ENCODE measurements around the gene ST3GAL3. TPM values are rescaled to one million over a fixed set of nuclear protein-coding genes. Genes with fewer than 3 reads are reported as not detected.

Gene ST3GAL3
- total RNA-seq, 2 donors from 2014 or later: 15.5 to 20.6 TPM

GRCh38 chr1:43931711-43932660, 224.7 kb downstream of the ST3GAL3 start:
- peaks cover 0 to 3% of the 10 kb centered on the region in 2 donors for H3K27me3 ChIP-seq
- no peak for DNase-seq (ENCODE audit: low spot score)
- TF ChIP-seq CTCF (IDR thresholded peaks at IDR 0.05): no peak
- H3K36me3 ChIP-seq: no peaks in the 10 kb centered on the region
- H3K27ac ChIP-seq: no peak overlapping the region
- no peaks in the 10 kb centered on the region for H3K9me3 ChIP-seq
- no peak overlapping the region for H3K4me3 ChIP-seq
- H3K4me1 ChIP-seq: peaks cover 0 to 31% of the 10 kb centered on the region in 2 donors

GRCh38 chr1:43932786-43933385, 225.6 kb downstream of the ST3GAL3 start:
- H3K4me1 ChIP-seq: peaks cover 0 to 31% of the 10 kb centered on the region in 2 donors
- peak overlapping the region in 1 of 2 donors; percentile 42 for H3K4me3 ChIP-seq
- H3K27me3 ChIP-seq: peaks cover 0 to 3% of the 10 kb centered on the region in 2 donors
- no peak for TF ChIP-seq CTCF (IDR thresholded peaks at IDR 0.05)
- no peaks in the 10 kb centered on the region for H3K9me3 ChIP-seq
- H3K36me3 ChIP-seq: no peaks in the 10 kb centered on the region
- no peak for DNase-seq (ENCODE audit: low spot score)
- no peak overlapping the region for H3K27ac ChIP-seq

- Histone ChIP-seq H3K36me3 (no peaks in the 10 kb centered on the region), H3K4me3 (peak within 1 kb of the TSS; percentile 18 to 42), H3K4me1 (peaks cover 0 to 33% of the 10 kb centered on the region in 2 donors), H3K27me3 (peaks cover 0 to 3% of the 10 kb centered on the region in 2 donors), H3K9me3 (no peaks in the 10 kb centered on the region), H3K27ac (no peak within 1 kb of the TSS)
- DNase-seq (ENCODE audit: low spot score): no peak
- no peak for TF ChIP-seq CTCF (IDR thresholded peaks at IDR 0.05)
Observed at GRCh38 chr1:43933386-43934100, 226.2 kb downstream of the ST3GAL3 start, which contains the start of gene ARTN. TSS of gene ARTN (plus strand) at chr1:43933801. CDS start at chr1:43935657, 1,856 bp downstream.

DNA sequence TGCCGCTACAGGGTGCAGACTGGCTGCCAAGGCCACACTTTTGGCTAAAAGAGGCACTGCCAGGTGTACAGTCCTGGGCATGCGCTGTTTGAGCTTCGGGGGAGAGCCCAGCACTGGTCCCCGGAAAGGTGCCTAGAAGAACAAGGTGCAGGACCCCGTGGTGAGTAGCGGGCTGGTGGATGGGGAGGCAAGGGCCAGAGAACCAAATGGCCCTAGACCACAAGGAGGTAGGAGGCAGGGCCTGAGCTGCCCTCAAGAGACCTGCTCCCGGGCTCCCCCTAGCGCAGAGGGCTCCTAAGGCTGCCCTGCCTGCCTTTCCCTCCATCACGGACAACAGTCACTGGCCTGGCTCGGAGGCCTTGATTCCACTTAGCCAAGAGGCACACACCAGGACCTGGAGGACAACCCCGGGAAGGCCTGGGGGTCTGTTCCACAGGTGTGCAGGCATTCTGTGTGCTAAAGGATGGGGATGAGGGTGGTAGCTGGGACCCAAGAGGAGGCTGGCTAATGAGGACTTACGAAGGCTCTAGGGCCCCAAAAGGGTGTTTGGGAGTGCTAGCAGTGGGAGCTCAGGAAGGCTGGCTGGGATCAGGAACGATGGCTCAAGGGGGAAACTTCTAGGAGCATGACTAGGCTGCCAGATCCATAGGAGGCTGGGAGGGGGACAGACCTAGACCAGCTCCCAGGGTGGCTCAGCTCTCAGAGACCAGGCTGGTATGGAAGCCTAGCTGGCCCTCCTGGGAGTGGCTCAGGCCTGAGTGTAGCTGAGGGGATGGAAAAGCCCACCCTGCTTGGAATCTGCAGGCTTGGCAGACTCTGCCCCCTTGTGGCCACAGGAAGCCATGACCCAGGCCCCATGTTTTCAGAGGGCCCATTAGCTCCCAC, 227.0 kb downstream of the ST3GAL3 start:
- peaks cover 0 to 37% of the 10 kb centered on the region in 2 donors for H3K4me1 ChIP-seq
- TF ChIP-seq CTCF (IDR thresholded peaks at IDR 0.05): peak; percentile 85 to 87
- no peaks in the 10 kb centered on the region for H3K9me3 ChIP-seq
- no peak overlapping the region for H3K27ac ChIP-seq
- H3K27me3 ChIP-seq: peaks cover 0 to 3% of the 10 kb centered on the region in 2 donors
- peak overlapping the region in 1 of 2 donors; percentile 42 for H3K4me3 ChIP-seq
- no peaks in the 10 kb centered on the region for H3K36me3 ChIP-seq
- no peak for DNase-seq (ENCODE audit: low spot score)

DNA sequence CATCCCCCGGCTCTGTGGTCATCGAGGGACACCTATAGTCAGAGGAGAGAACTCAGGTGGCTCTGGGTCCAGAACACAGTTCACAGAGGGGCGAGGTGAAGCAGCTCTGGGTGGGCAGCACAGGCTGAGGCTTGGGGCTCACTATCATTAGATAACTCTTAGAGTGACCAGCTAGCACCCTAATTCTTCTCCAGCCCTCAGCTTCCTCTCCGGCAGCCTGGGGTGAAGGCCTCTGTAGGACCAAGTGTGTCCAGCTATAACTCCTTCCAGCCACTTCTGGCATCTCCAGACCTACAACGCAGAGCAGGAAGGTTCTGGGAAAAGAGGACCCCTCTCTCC, 227.6 kb downstream of the ST3GAL3 start:
- H3K36me3 ChIP-seq: no peaks in the 10 kb centered on the region
- no peak for TF ChIP-seq CTCF (IDR thresholded peaks at IDR 0.05)
- H3K9me3 ChIP-seq: no peaks in the 10 kb centered on the region
- no peak overlapping the region for H3K27ac ChIP-seq
- no peak overlapping the region for H3K4me3 ChIP-seq
- peaks cover 0 to 3% of the 10 kb centered on the region in 2 donors for H3K27me3 ChIP-seq
- no peak for DNase-seq (ENCODE audit: low spot score)
- H3K4me1 ChIP-seq: peaks cover 0 to 37% of the 10 kb centered on the region in 2 donors

Data from right atrium auricular region (tissue), 2 donors.